ENCODE results near the gene FAM193A.
"Not testable (repeated sequence)": the region's sequence is repeated elsewhere in the genome, so short reads cannot be mapped to it uniquely, and the experiment has no call there.

Gene FAM193A

DNA sequence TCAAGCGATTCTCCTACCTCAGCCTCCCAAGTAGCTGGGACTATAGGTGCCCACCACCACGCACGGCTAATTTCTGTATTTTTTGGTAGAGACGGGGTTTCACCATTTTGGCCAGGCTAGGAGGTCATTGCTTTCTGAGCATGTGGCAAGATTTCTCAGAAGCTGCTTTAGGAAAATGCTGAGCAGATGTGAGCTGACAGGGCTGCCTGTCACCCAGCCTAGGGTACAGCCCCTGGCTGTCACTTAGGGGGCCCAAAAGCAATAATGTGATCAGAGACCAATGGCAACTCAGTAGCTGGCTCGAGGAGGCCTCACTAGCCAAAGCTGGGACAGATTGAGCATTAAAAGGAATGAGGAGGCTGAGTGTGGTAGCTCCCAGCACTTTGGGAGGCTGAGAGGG, 154.9 kb downstream of the FAM193A start:
- DNase-seq (ENCODE audit: low spot score): no peak

DNA sequence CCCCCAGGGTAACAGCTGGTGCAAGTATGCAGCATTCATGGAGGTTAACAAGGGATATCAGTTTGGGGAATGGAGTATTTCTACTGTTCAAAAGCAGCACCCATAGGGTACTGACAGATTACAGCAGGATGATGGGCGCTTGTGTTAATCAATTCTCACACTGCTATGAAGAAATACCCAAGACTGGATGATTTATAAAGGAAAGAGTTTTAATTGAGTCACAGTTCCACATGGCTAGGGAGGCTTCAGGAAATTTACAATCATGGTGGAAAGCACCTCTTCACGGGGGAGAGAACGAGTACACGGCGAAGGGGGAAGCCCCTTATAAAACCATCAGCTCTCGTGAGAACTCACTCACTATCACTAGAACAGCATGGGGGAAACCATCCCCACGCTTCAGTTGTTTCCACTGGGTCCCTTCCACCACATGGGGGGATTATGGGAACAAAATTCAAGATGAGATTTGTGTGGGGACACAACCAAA, 155.5 kb downstream of the FAM193A start:
- DNase-seq (ENCODE audit: low spot score): no peak

DNA sequence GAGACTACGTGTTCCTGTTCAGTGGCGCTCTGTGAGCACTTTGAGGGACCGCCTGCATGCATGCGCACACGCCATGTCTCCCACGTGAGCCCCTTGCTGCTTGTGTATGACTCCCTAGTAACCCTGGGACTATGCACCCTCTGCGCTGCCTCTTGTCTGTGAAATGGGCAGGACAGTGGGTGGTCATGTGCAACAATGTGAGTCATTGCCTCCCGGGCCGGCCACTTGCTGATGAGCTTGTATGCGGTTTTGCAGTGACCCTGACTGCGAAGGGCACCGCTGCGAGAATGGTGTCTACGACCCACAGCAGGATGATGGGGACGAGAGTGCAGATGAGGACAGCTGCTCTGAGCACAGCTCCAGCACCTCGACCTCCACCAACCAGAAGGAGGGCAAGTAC, 158.2 kb downstream of the FAM193A start:
- DNase-seq (ENCODE audit: low spot score): no peak

DNA sequence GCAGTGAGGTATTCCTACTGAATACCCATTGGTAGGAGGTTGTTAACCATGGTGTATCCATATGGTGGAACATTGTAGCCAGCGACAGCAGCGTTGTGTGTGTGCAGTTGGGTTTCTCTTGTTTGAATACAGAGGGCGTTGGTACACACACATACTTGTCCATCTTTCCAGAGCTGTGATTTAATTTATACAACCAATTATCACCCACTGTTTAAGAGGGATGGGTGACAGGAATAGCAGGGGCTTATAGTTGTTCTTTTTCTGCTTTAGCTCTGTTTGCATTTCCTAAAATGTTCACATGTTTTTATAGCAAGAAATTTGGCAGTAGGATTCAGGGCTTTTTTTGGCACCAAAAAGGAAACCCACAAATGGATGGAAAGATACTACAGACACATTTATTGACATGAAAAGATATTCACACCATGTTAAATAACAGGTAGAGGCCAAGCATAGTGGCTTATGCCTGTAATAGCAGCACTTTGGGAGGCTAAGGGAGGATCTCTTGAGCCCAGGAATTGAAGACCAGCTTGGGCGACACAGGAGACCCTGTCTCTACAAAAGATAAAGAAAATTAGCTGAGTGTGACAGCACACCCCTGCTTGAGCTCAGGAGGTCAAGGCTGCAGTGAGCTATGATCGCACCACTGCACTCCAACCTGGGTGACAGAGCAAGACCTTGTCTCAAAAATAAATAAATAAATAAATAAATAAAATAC, 159.1 kb downstream of the FAM193A start:
- DNase-seq (ENCODE audit: low spot score): no peak

- no peak for DNase-seq (ENCODE audit: low spot score)
These were observed 160.0 kb downstream of the FAM193A start for GRCh38 chr4:2696423-2696822.

GRCh38 chr4:2697995-2698414, 161.6 kb downstream of the FAM193A start:
- no peak for DNase-seq (ENCODE audit: low spot score)

- no peak for DNase-seq (ENCODE audit: low spot score)
These were observed 162.1 kb downstream of the FAM193A start for GRCh38 chr4:2698504-2698903.

DNA sequence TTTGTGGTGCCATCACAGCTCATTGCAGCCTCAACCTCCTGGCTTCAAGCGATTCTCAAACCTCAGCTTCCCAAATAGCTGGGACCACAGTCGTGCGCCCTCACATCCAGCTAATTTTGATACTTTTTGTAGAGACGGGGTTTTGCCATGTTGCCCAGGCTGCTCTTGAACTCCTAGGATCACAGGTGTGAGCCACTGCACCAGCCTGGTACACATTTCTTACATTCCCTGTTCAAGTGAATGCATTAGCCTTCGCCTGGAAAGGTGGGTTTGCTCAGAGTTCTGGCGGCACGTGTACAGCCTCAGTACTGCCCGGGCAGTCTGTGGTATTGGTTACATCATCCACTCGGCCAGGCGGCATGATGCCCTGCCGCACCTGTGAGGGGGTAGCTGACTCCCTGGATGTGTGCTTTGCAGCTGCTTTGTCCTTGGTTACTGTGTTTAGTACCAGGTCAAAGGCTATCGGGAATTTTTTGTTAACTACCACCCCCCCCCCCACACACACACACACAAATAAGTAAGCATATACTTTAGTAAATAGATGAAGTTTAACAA, 162.6 kb downstream of the FAM193A start:
- DNase-seq (ENCODE audit: low spot score): no peak

GRCh38 chr4:2699534-2699933, 163.1 kb downstream of the FAM193A start:
- DNase-seq (ENCODE audit: low spot score): no peak

DNA sequence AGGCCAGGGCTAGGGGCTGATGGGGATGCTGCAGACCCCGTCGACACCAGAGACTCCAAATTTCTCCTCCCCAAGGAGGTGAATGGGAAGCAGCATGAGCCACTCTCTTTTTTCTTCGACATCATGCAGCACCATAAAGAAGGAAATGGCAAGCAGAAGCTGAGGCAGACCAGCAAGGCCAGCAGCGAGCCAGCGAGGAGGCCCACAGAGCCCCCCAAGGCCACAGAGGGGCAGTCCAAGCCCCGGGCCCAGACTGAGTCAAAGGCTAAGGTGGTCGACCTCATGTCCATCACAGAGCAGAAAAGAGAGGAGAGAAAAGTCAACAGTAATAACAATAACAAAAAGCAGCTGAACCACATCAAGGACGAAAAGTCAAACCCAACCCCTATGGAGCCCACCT, 163.6 kb downstream of the FAM193A start:
- DNase-seq (ENCODE audit: low spot score): no peak

GRCh38 chr4:2702361-2702760, 165.9 kb downstream of the FAM193A start:
- DNase-seq (ENCODE audit: low spot score): no peak

GRCh38 chr4:2702770-2703169, 166.3 kb downstream of the FAM193A start:
- no peak for DNase-seq (ENCODE audit: low spot score)

- no peak for DNase-seq (ENCODE audit: low spot score)
These were observed 175.9 kb downstream of the FAM193A start for GRCh38 chr4:2712261-2712842.

- DNase-seq (ENCODE audit: low spot score): no peak
These were observed 176.9 kb downstream of the FAM193A start for GRCh38 chr4:2713337-2713736.

GRCh38 chr4:2714061-2714770, 177.8 kb downstream of the FAM193A start:
- DNase-seq (ENCODE audit: low spot score): no peak

- DNase-seq (ENCODE audit: low spot score): no peak
These were observed 178.5 kb downstream of the FAM193A start for GRCh38 chr4:2714918-2715317.

GRCh38 chr4:2715426-2715825, 179.0 kb downstream of the FAM193A start:
- no peak for DNase-seq (ENCODE audit: low spot score)

DNA sequence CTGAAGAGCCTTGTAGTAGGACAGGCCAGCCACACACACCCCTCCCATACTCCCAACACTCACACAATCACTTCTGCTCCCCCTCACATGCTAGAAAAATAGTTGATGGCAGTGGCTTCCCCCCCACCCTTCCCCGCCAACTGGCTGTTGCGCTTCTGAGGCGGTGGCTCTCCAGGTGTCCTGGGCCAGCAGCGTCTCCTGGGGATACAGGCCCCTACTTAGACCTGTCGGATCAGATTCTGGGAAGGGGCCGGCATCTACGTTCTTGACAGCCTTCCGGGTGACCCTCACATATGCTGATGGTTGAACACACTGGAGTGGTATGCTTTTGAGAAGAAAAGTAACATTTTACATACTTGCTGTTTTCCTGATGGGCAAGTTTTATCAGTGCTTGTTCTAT, 179.8 kb downstream of the FAM193A start:
- DNase-seq (ENCODE audit: low spot score): no peak

DNA sequence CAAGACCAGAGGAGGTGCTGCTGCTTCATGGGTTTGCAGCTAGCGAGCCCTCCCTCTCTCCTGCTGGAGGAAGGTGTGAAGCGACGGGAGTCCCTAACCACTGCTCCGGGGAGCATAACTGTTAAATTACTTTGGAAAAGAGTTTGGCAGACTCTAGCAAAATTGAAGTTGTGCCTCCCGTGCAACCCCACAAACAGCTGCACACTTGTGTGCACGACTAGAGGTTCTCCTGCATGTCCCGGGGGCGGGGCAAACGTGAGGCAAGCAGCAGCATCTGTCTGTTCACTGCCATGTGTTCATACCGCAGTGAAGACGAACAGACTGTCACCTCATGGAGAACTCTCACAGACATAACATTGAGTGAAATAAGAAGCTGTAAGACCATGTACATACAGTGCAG, 185.1 kb downstream of the FAM193A start:
- DNase-seq (ENCODE audit: low spot score): no peak

DNA sequence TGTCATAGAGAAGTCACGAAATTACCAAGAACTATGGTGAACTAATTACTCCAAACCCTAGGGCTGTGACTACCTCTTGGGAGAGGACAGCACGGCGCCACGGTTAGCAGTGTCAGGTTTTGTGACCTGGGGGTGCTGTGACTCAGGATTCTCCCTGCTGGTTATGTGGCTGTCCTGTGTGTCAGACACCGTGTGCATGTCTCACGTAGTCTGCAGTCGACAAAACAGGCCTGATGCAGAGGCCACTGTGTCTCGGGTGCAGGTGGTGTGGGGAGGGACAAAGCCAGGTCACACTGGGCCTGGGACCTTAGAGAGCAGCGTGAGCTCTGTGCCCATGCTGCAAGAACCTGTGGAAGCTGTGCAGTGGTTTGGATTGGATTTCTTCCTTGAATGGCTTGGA, 185.6 kb downstream of the FAM193A start:
- no peak for DNase-seq (ENCODE audit: low spot score)

DNA sequence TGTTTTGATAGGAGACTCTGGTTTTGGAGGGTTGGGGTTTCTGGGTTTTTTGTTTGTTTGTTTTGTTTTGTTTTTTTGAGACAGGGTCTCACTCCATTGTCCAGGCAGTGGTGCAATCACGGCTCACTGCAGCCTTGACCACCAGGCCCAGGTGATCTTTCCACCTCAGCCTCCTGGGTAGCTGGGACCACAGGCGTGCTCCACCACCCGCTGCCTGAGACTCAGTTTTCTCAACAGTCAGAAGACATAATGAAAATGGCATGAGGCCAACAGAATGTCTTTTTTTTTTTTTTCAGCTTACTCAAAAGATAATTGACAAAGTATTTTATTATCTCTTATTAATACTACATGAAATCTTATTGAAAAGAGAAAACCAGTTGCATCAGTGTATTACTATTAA, 187.3 kb downstream of the FAM193A start:
- no peak for DNase-seq (ENCODE audit: low spot score)

DNA sequence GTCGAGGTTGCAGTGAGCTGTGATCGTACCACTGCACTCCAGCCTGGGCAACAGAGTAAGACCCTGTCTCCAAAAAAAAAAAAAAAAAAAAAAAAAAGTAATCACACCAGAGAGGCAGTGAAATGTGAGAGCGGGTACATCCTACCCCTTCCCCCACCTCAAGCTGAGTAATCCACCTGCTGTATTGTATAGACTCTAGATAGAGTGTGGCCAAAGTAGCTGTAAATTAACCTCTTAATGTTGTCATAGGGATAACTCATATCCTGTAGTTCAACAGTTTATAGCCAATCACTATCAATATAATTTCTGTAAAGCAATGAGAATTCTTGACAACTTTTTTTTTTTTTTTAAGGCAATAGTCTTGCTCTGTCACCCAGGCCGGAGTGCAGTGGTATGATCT, 188.9 kb downstream of the FAM193A start:
- no peak for DNase-seq (ENCODE audit: low spot score)

- not testable (repeated sequence) for DNase-seq (ENCODE audit: low spot score)
These were observed 190.4 kb downstream of the FAM193A start for GRCh38 chr4:2726881-2727280.
